PC-9 (cell line): ENCODE measurements around the gene KCNG1. TPM values are rescaled to one million over a fixed set of nuclear protein-coding genes. Genes with fewer than 3 reads are reported as not detected.

Source experiments
- BruUV-seq: library from RNA; stranded (reverse); fragments of 400-500 nt; replicated peaks from 2 replicates; lab custom pipeline; 2021; lab: Mats Ljungman, UMichigan
- CTCF ChIA-PET: fragments of 300-600 bp; sonication (Branson Sonifier 250); formaldehyde crosslinking; loops from one replicate; lab custom pipeline; 2022; ENCODE audit warnings: antibody characterized with exemption; lab: Charles Lee
- POLR2A ChIA-PET: fragments of 300-600 bp; sonication (Branson Sonifier 250); formaldehyde crosslinking; loops from one replicate; lab custom pipeline; 2022; ENCODE audit warnings: antibody characterized with exemption; ENCODE audit not compliant: unreplicated experiment; lab: Charles Lee
- DNase-seq, 2 experiments: peaks; one replicate each; pipeline versions ENCODE4 v3.0.0 to v3.0.0-alpha.2; 2015 to 2022; ENCODE audit warnings: mixed read lengths in 1 of 2
- H2AFZ ChIP-seq: fragments of 200-600 bp; sonication (generic); 2 replicates; pipeline ENCODE4 v1.8.1; 2017; ENCODE audit warnings: antibody characterized with exemption
- H3F3A ChIP-seq: fragments of 200-600 bp; sonication (generic); 2 replicates; pipeline ENCODE4 v1.8.1; 2017; ENCODE audit warnings: antibody characterized with exemption, mild to moderate bottlenecking, low read depth; ENCODE audit not compliant: insufficient read depth
- H3K27ac ChIP-seq: fragments of 200-600 bp; sonication (generic); 2 replicates; pipeline ENCODE4 v1.6.1; 2016; ENCODE audit warnings: mixed run types
- H3K27me3 ChIP-seq: fragments of 200-600 bp; sonication (generic); 2 replicates; pipeline ENCODE4 v1.6.1; 2016; ENCODE audit warnings: low read depth, mixed run types; ENCODE audit not compliant: insufficient read depth
- H3K36me3 ChIP-seq: fragments of 200-600 bp; sonication (generic); 2 replicates; pipeline ENCODE4 v1.6.1; 2016; ENCODE audit warnings: low read depth, mixed run types
- H3K4me1 ChIP-seq: fragments of 200-600 bp; sonication (generic); replicated peaks from 2 replicates; pipeline ENCODE4 v1.6.1; 2016; ENCODE audit warnings: mixed run types; ENCODE audit not compliant: insufficient read depth
- H3K4me2 ChIP-seq: fragments of 200-600 bp; sonication (generic); 2 replicates; pipeline ENCODE4 v1.6.1; 2017; ENCODE audit warnings: mixed run types
- H3K4me3 ChIP-seq: fragments of 200-600 bp; sonication (generic); 2 replicates; pipeline ENCODE4 v1.6.1; 2016; ENCODE audit warnings: mixed run types
- H3K79me2 ChIP-seq: fragments of 200-600 bp; sonication (generic); 2 replicates; pipeline ENCODE4 v1.6.1; 2017; ENCODE audit warnings: low read depth, mixed run types
- H3K9me2 ChIP-seq: fragments of 200-600 bp; sonication (generic); 2 replicates; pipeline ENCODE4 v1.8.1; 2017; ENCODE audit warnings: mild to moderate bottlenecking; ENCODE audit not compliant: insufficient read depth
- H3K9me3 ChIP-seq: fragments of 200-600 bp; sonication (generic); 2 replicates; pipeline ENCODE4 v1.8.1; 2016; ENCODE audit warnings: low read depth; ENCODE audit not compliant: insufficient read depth
- H4K20me1 ChIP-seq: fragments of 200-600 bp; sonication (generic); 2 replicates; pipeline ENCODE4 v1.8.1; 2017; ENCODE audit not compliant: insufficient read depth
- EZH2 ChIP-seq: fragments of 200-600 bp; sonication (generic); IDR thresholded peaks from 2 replicates; pipeline ENCODE4 v1.8.0; 2017; ENCODE audit warnings: antibody characterized with exemption, low read depth
- intact Hi-C: fragments of 100-400 bp; cut with micrococcal nuclease; formaldehyde crosslinking; loops from one replicate; pipeline ENCODE4 v1.10.0; 2022; ENCODE audit not compliant: unreplicated experiment
- total RNA-seq: library from RNA; stranded (reverse); gene quantifications from 2 replicates; pipeline ENCODE4 v1.2.3, GENCODE V29; 2021
- TF ChIP-seq, protein P1 (sequence below): fragments of 200-600 bp; sonication (generic); conservative IDR thresholded peaks from 2 replicates; pipeline ENCODE4 v1.6.1; 2017; ENCODE audit warnings: mixed run types, antibody characterized with exemption, mild to moderate bottlenecking, moderate library complexity

KCNG1 gene
- total RNA-seq, 1 experiment from 2014 or later, result not detected

DNA sequence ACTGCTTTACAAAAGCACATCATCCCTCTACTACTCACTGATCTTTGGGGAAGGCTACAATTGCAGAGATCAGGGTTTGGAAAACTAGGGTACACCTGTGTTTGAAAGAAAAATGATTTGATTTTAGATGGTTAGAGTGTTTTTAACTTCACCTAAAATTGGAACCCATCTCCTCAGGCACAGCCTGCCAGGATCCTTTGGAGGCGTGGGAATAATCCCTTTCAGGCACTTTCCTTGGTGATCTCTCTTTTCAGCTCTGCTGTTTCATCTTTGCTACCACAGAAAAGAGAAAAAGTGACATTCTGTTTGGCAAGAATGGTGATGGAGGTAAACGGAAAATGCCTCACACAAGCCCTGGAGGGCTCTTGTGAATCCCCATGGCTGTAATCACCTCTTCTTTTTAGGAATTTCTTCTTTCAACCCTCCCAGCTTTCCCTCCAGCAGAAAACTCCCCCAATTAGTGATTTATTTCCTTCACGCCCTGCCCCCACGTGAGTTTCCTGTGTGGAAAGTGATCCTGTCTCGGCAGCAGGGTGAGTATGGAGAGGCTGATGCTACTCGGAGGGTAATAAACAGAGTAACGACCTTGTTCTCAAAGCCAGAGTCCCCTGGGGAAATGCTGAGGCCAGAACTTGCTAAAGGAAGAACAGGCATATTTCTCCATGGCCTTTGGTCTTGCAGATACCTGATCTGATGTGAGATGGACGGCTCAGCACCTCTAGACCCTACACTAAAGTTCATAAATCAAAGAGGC, 9.2 kb downstream of the KCNG1 start:
- Histone ChIP-seq H3K27ac (no peak overlapping the region), H3K36me3 (no peaks in the 10 kb centered on the region), H3K4me3 (no peak overlapping the region), H3K79me2 (no peaks in the 10 kb centered on the region), H2AFZ (no peak overlapping the region), H3K27me3 (peaks cover 60% of the 10 kb centered on the region), H3K4me2 (no peak overlapping the region), H3K9me2 (no peaks in the 10 kb centered on the region), H3K4me1 (no peaks in the 10 kb centered on the region), H3F3A (no peaks in the 10 kb centered on the region), H3K9me3 (no peaks in the 10 kb centered on the region), H4K20me1 (no peaks in the 10 kb centered on the region)
- intact Hi-C loops, result no loop called here
- BruUV-seq, result no TSS peak
- no peak for DNase-seq
- POLR2A ChIA-PET, result no interaction called here
- CTCF ChIA-PET, result no interaction called here
- TF ChIP-seq, protein P1, sequence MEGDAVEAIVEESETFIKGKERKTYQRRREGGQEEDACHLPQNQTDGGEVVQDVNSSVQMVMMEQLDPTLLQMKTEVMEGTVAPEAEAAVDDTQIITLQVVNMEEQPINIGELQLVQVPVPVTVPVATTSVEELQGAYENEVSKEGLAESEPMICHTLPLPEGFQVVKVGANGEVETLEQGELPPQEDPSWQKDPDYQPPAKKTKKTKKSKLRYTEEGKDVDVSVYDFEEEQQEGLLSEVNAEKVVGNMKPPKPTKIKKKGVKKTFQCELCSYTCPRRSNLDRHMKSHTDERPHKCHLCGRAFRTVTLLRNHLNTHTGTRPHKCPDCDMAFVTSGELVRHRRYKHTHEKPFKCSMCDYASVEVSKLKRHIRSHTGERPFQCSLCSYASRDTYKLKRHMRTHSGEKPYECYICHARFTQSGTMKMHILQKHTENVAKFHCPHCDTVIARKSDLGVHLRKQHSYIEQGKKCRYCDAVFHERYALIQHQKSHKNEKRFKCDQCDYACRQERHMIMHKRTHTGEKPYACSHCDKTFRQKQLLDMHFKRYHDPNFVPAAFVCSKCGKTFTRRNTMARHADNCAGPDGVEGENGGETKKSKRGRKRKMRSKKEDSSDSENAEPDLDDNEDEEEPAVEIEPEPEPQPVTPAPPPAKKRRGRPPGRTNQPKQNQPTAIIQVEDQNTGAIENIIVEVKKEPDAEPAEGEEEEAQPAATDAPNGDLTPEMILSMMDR, result no peak
- no peak for TF ChIP-seq EZH2

DNA sequence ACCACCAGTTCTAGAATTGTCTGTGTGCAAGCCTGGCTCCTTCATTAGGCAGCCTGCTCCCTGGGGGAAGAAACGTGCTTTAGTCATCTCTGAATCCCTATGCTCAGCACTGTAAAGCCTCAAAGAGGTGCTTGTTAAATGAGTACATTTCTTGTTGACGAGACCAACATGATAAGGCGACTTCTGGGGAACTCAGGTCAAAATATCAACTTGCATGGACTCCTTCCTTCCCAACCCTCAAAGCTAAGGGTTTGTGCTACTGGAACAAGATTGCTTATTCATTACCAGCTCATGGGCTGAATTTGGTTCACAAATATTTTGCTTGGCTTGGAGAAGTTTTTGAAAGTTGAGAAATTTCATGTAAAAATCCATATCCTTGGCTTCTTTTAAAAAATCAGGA, 10.6 kb downstream of the KCNG1 start:
- Histone ChIP-seq H3K36me3 (no peaks in the 10 kb centered on the region), H3K27me3 (peaks cover 46% of the 10 kb centered on the region), H3K79me2 (no peaks in the 10 kb centered on the region), H3F3A (no peaks in the 10 kb centered on the region), H3K4me1 (no peaks in the 10 kb centered on the region), H3K9me2 (no peaks in the 10 kb centered on the region), H4K20me1 (no peaks in the 10 kb centered on the region), H3K4me2 (no peak overlapping the region), H2AFZ (no peak overlapping the region), H3K27ac (no peak overlapping the region), H3K4me3 (no peak overlapping the region), H3K9me3 (no peaks in the 10 kb centered on the region)
- BruUV-seq, result no TSS peak
- no peak for DNase-seq
- POLR2A ChIA-PET, result no interaction called here
- CTCF ChIA-PET, result no interaction called here
- TF ChIP-seq, protein P1, result no peak
- intact Hi-C loops, result no loop called here

DNA sequence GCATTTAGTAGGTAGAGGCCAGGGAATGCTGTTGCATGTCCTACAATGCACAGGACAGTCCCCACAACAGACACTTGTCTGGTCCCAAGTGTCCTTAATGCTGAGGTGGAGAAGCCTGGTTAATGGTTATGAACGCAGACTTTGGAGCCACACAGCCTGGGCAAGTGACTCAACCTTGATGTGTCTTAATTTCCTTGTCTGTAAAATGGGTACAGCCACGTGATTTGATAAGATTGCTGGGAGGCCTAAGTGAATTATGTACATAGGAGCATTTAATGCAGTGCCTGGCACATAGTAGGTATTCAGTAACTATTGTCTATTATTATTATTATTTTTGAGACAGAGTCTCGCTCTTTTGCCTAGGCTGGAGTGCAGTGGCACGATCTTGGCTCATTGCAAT, 11.4 kb downstream of the KCNG1 start:
- ChIA-PET CTCF (no interaction called here), POLR2A (no interaction called here)

More for the DNA sequence above, 11.4 kb downstream of the KCNG1 start:
- H3K4me2 ChIP-seq, result no peak overlapping the region
- no peak overlapping the region for H3K4me3 ChIP-seq
- no peaks in the 10 kb centered on the region for H3K9me2 ChIP-seq
- intact Hi-C loops, result no loop called here
- H3F3A ChIP-seq, result no peaks in the 10 kb centered on the region
- no peaks in the 10 kb centered on the region for H3K4me1 ChIP-seq
- no peaks in the 10 kb centered on the region for H3K79me2 ChIP-seq
- no peak overlapping the region for H3K27ac ChIP-seq
- DNase-seq, result no peak
- TF ChIP-seq EZH2, result no peak
- no peaks in the 10 kb centered on the region for H4K20me1 ChIP-seq
- H3K36me3 ChIP-seq, result no peaks in the 10 kb centered on the region
- H3K9me3 ChIP-seq, result no peaks in the 10 kb centered on the region
- BruUV-seq, result no TSS peak
- H2AFZ ChIP-seq, result no peak overlapping the region
- peaks cover 41% of the 10 kb centered on the region for H3K27me3 ChIP-seq
